NT2/D1 (cell line): ENCODE results near the gene WFS1.

ENCODE experiments used
- SUZ12 ChIP-seq: IDR thresholded peaks from 2 replicates; pipeline ENCODE4 v1.6.1; 2011; ENCODE audit not compliant: insufficient read length, insufficient read depth; ENCODE audit errors: extremely low read depth
- YY1 ChIP-seq: IDR thresholded peaks from 2 replicates; pipeline ENCODE4 v1.6.1; 2011; ENCODE audit not compliant: insufficient read length, insufficient read depth
- ZNF274 ChIP-seq: IDR thresholded peaks from 2 replicates; pipeline ENCODE4 v1.6.1; 2011; ENCODE audit warnings: mild to moderate bottlenecking, low read depth, low read length

DNA sequence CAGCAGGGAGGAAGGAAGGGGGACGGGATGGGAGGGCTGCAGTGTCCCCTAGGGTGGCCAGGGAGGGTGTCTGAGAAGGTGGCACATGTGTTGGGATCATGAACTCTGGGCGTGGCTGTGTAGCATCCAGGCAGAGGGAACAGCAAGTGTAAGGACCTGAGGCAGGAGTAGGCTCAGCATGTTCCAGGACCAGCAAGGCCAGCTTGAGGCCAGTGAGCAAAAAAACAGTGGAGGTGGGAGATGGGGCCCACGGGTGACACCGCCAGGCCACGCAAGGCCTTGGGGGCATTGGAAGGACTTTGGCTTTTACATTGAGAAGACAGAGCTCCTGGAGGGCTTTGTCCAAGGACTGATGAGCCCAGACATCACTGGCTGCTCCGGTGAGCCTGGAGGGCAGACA, 16.5 kb upstream of the WFS1 start:
- no peak for TF ChIP-seq ZNF274
- TF ChIP-seq SUZ12: no peak
- no peak for TF ChIP-seq YY1
